Measurements from ENCODE around the gene TMEM119.

Gene TMEM119

DNA sequence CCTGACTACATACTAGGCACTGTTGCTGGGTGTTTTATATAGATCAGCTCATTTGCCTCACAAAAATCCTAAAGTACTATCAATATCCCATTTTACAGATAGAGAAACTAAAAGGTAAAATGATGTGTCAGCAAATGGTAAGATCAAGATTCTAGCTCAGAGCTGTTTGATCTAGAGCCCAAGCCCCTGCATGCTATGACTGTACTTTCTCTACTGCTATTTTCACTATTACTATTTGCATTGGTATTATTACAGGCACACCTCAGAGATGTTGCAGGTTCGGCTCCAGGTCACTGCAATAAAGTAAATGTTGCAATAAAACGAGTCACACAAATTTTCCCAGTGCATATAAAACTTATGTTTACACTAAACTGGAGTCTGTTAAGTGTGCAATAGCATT lies 24.6 kb downstream of the TMEM119 start:
- TF ChIP-seq CTCF (IDR thresholded peaks at IDR 0.05): no peak
- Histone ChIP-seq H3K27ac (no peak overlapping the region), H3K4me3 (no peak overlapping the region)
- no peak for DNase-seq (ENCODE audit: low spot score)

- TF ChIP-seq CTCF (IDR thresholded peaks at IDR 0.05): no peak
- Histone ChIP-seq H3K4me3 (no peak overlapping the region), H3K27ac (no peak overlapping the region)
- DNase-seq (ENCODE audit: low spot score): no peak
Observed at GRCh38 chr12:108572166-108572790, 25.6 kb downstream of the TMEM119 start.

GRCh38 chr12:108571609-108572165 lies 26.2 kb downstream of the TMEM119 start:
- H3K27ac ChIP-seq: no peak overlapping the region
- DNase-seq (ENCODE audit: low spot score): no peak
- TF ChIP-seq CTCF (IDR thresholded peaks at IDR 0.05): no peak
- H3K4me3 ChIP-seq: no peak overlapping the region

- H3K4me3 ChIP-seq: no peak overlapping the region
- no peak overlapping the region for H3K27ac ChIP-seq
- DNase-seq (ENCODE audit: low spot score): no peak
- TF ChIP-seq CTCF (IDR thresholded peaks at IDR 0.05): peak; percentile 12
Observed at GRCh38 chr12:108570743-108571608, 26.9 kb downstream of the TMEM119 start.

- DNase-seq (ENCODE audit: low spot score): no peak
- no peak for TF ChIP-seq CTCF (IDR thresholded peaks at IDR 0.05)
- H3K27ac ChIP-seq: peak overlapping the region in 1 of 2 donors; percentile 15
- H3K4me3 ChIP-seq: no peak overlapping the region
Observed at GRCh38 chr12:108568338-108569154, 29.3 kb downstream of the TMEM119 start.

DNA sequence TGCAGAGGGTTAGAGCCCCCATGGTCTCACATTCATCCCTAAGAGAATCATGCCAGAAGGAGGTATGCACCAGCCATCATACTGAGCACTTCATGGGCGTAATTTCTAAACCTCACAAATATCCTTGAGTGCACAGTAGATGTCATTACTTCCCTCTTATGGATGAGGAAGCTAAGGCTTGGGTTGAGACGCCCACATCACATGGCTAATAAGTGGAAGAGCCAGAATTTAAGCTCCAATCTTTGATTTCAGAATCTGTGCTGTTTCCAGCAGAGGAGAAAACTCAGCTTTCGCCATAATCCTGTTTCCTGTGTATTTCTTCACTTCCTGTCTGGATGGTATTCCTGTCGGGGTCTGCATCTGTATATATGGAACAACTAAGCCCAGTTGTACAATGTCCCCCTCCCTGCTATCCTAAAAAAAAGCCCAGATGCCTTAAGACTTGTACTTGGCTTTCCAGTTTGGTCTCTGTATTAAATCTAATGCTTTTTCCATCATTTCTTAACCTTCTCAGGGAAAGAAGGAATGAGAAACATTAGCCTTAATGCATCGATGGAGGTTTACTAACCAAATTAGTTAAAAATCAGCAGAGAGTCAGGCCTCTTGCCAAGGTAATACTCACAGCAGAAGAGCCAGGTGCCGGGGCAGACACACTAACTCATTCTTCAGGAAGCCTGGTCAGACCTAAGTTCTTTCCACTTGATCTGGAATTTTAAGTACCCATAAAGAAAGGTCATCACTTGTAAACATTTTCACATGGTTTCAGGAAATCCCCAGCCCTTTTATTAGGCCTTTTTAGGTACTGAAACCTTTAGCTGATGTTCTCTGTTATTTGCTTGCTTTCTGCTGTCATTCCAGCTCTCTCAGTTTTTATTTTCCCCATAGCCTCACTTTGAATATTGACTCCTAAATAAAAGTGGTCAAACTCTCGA lies 30.2 kb downstream of the TMEM119 start:
- no peak for DNase-seq (ENCODE audit: low spot score)

More for the DNA sequence above, 30.2 kb downstream of the TMEM119 start:
- H3K27ac ChIP-seq: peak overlapping the region; percentile 15 to 60
- no peak overlapping the region for H3K4me3 ChIP-seq
- no peak for TF ChIP-seq CTCF (IDR thresholded peaks at IDR 0.05)

Data from coronary artery (tissue), 2 donors.